ENCODE results near the gene COL5A3. TPM values are rescaled to one million over a fixed set of nuclear protein-coding genes. Genes with fewer than 3 reads are reported as not detected.

Gene COL5A3
- total and polyA plus RNA-seq, 2 of the 13 experiments (the other 11 are each of a cell fraction or from before 2014, with no cell fraction given), result 0.02 TPM; not detected in 1

GRCh38 chr19:10001899-10002298 is 8.4 kb downstream of the COL5A3 start (continued):
- TF ChIP-seq FUBP1 (CRISPR knock-in tag; IDR thresholded peaks at IDR 0.05; ENCODE audit: borderline replicate concordance) (no peak), RBM22 (optimal IDR thresholded peaks at IDR 0.05; ENCODE audit: low read length) (no peak), KLF9 (CRISPR knock-in tag; IDR thresholded peaks at IDR 0.05; ENCODE audit: low read depth) (no peak), ZBTB33 (CRISPR knock-in tag; IDR thresholded peaks at IDR 0.05) (0 out of 2 replicates have a peak, but pooled peaks have one; percentile 35), PHF20 (CRISPR knock-in tag; IDR thresholded peaks at IDR 0.05) (peak; percentile 27; the same call in 1 of the 2 replicates), ZNF704 (CRISPR knock-in tag; IDR thresholded peaks at IDR 0.05; ENCODE audit: borderline replicate concordance) (no peak), ZNF232 (CRISPR knock-in tag; IDR thresholded peaks at IDR 0.05; ENCODE audit: borderline replicate concordance) (no peak), ZKSCAN5 (CRISPR knock-in tag; IDR thresholded peaks at IDR 0.05) (0 out of 2 replicates have a peak, but pooled peaks have one; percentile 19), ZNF512 (CRISPR knock-in tag; IDR thresholded peaks at IDR 0.05) (0 out of 2 replicates have a peak, but pooled peaks have one; percentile 58), ZGPAT (CRISPR knock-in tag; IDR thresholded peaks at IDR 0.05) (peak; percentile 73; the same call in 1 of the 2 replicates), ZNF572 (CRISPR knock-in tag; IDR thresholded peaks at IDR 0.05) (0 out of 2 replicates have a peak, but pooled peaks have one; percentile 20), ZBTB42 (CRISPR knock-in tag; IDR thresholded peaks at IDR 0.05) (no peak), SALL2 (CRISPR knock-in tag; IDR thresholded peaks at IDR 0.05) (no peak), ETV5 (CRISPR knock-in tag; IDR thresholded peaks at IDR 0.05; ENCODE audit: borderline replicate concordance) (peak; percentile 93), FOXO4 (CRISPR knock-in tag; conservative IDR thresholded peaks at IDR 0.05) (no peak), ZMYM3 (CRISPR knock-in tag; IDR thresholded peaks at IDR 0.05) (peak; percentile 86), RNF219 (CRISPR knock-in tag; IDR thresholded peaks at IDR 0.05) (no peak)
